ENCODE data around the gene LSAMP.

DNA sequence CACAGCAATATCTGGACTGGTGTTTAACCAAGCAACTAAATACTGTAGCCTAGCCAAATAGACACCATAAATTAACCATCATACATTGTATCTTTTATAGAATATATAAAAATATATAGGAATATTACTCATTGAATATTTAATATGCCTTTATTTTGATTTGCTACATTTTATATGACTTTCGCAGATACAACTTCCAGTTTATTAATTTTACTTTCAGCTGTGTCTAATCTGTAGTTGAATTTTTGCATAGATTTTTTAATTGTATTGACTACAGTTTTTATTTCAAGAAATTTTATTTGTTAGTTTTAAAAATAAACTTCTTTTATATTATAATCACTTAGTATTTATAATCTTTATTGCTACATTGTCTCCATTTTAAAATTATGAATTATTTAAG lies 299.7 kb downstream of the LSAMP start:
- TF ChIP-seq, protein P1, sequence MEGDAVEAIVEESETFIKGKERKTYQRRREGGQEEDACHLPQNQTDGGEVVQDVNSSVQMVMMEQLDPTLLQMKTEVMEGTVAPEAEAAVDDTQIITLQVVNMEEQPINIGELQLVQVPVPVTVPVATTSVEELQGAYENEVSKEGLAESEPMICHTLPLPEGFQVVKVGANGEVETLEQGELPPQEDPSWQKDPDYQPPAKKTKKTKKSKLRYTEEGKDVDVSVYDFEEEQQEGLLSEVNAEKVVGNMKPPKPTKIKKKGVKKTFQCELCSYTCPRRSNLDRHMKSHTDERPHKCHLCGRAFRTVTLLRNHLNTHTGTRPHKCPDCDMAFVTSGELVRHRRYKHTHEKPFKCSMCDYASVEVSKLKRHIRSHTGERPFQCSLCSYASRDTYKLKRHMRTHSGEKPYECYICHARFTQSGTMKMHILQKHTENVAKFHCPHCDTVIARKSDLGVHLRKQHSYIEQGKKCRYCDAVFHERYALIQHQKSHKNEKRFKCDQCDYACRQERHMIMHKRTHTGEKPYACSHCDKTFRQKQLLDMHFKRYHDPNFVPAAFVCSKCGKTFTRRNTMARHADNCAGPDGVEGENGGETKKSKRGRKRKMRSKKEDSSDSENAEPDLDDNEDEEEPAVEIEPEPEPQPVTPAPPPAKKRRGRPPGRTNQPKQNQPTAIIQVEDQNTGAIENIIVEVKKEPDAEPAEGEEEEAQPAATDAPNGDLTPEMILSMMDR (IDR thresholded peaks at IDR 0.05) = no peak
- no peak for TF ChIP-seq POLR2A (IDR thresholded peaks at IDR 0.05)
